ENCODE measurements around the gene NFATC4. TPM values are rescaled to one million over a fixed set of nuclear protein-coding genes. Genes with fewer than 3 reads are reported as not detected.

The NFATC4 gene
- total RNA-seq, 1 donor from 2014 or later: 2.9 TPM

- no peak for DNase-seq (ENCODE audit: low spot score in 2 of 2)
- no peak for FAIRE-seq
Measured at GRCh38 chr14:24425704-24426103, 57.7 kb downstream of the NFATC4 start.

DNA sequence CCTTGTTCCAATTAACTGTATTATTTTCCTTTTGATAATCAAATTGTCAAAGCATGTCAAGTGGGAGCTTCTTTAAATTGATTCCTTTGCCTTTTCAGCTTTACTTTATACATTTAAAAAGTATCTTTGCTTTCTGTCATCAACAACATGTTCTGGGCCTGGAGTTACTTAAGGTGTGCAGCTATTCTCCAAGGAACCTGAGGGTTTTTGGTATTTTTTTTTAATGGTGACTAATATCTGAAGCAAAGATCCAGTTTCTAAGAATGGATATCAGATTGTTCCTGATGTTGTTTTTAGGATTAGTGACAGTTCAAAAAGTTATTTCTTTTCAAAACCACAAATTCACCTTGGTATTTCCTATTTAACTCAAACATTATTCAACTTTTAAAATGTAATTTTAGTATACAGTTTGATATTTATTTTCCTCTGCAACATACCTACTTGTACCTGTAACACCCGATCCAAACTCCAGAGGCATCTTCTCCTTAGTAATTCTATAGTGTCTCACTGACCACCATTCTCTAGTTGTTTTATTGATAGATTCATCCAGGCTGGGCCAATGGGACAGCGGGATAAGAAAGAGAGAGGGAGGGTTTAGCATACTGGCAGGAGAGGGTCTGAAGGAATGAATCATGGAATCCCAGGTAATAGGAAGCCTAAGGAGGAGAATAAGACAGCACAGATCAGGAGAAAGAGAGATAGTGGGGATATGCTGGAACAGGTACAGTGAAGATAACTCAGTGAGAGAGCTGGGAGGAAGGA is 58.3 kb downstream of the NFATC4 start:
- FAIRE-seq: no peak
- DNase-seq (ENCODE audit: low spot score in 2 of 2): no peak

- DNase-seq (ENCODE audit: low spot score in 2 of 2) (no peak), FAIRE-seq (no peak)
Measured at GRCh38 chr14:24426912-24427536, 59.0 kb downstream of the NFATC4 start.

GRCh38 chr14:24427537-24428508 is 59.8 kb downstream of the NFATC4 start:
- FAIRE-seq: no peak
- DNase-seq (ENCODE audit: low spot score in 2 of 2): no peak

- FAIRE-seq (no peak), DNase-seq (ENCODE audit: low spot score in 2 of 2) (no peak)
Measured at GRCh38 chr14:24428628-24429394, 60.8 kb downstream of the NFATC4 start.

Small RNA genes lying within 50 kb of the gene (small RNA-seq; reads per million reads assigned to genes)
- not detected for gene RF00026

Other genes with a start within 250 kb of the NFATC4 start
- 0.41 TPM for gene FITM1, start 237.5 kb upstream of the NFATC4 start, total RNA-seq
- 20.4 TPM for gene PSME1, start 232.0 kb upstream of the NFATC4 start, total RNA-seq
- 8.6 TPM for gene EMC9, start 226.6 kb upstream of the NFATC4 start, total RNA-seq
- gene PSME2, start 221.6 kb upstream of the NFATC4 start, total RNA-seq: 25.7 TPM
- 23.2 TPM for gene RNF31, start 220.7 kb upstream of the NFATC4 start, total RNA-seq
- 12.2 TPM for gene IRF9, start 206.9 kb upstream of the NFATC4 start, total RNA-seq
- gene REC8, start 196.1 kb upstream of the NFATC4 start, total RNA-seq: 15.1 TPM
- 12.6 TPM for gene IPO4, start 179.4 kb upstream of the NFATC4 start, total RNA-seq
- 9.8 TPM for gene TM9SF1, start 172.7 kb upstream of the NFATC4 start, total RNA-seq
- not detected for gene TSSK4, start 162.5 kb upstream of the NFATC4 start, total RNA-seq
- gene CHMP4A, start 154.7 kb upstream of the NFATC4 start, total RNA-seq: 40.4 TPM
- gene MDP1, start 152.1 kb upstream of the NFATC4 start, total RNA-seq: 18.8 TPM
- 62.8 TPM for gene NEDD8, start 135.8 kb upstream of the NFATC4 start, total RNA-seq
- 51.8 TPM for gene GMPR2, start 135.3 kb upstream of the NFATC4 start, total RNA-seq
- gene TINF2, start 125.6 kb upstream of the NFATC4 start, total RNA-seq: 42.4 TPM
- gene TGM1, start 105.0 kb upstream of the NFATC4 start, total RNA-seq: 0.82 TPM
- 25.7 TPM for gene RABGGTA, start 96.6 kb upstream of the NFATC4 start, total RNA-seq
- gene DHRS1, start 68.4 kb upstream of the NFATC4 start, total RNA-seq: 8.2 TPM
- gene NOP9, start 68.3 kb upstream of the NFATC4 start, total RNA-seq: 22.8 TPM
- gene CIDEB, start 60.2 kb upstream of the NFATC4 start, total RNA-seq: 2.0 TPM
- gene LTB4R2, start 58.0 kb upstream of the NFATC4 start, total RNA-seq: 1.6 TPM
- 1.2 TPM for gene LTB4R, start 56.7 kb upstream of the NFATC4 start, total RNA-seq
- gene ADCY4, start 33.1 kb upstream of the NFATC4 start, total RNA-seq: 0.82 TPM
- gene RIPK3, start 28.2 kb upstream of the NFATC4 start, total RNA-seq: under 0.01 TPM
- gene NYNRIN, start 30.8 kb downstream of the NFATC4 start, total RNA-seq: 9.8 TPM
- not detected for gene CBLN3, start 61.5 kb downstream of the NFATC4 start, total RNA-seq
- gene KHNYN, start 61.8 kb downstream of the NFATC4 start, total RNA-seq: 13.9 TPM
- gene SDR39U1, start 74.6 kb downstream of the NFATC4 start, total RNA-seq: 16.3 TPM
- gene CMA1, start 140.1 kb downstream of the NFATC4 start, total RNA-seq: not detected
- not detected for gene CTSG, start 208.1 kb downstream of the NFATC4 start, total RNA-seq
- gene GZMH, start 241.5 kb downstream of the NFATC4 start, total RNA-seq: not detected

Measured in frontal cortex (tissue), 4 donors.